ENCODE measurements around the gene ORAI2. TPM values are rescaled to one million over a fixed set of nuclear protein-coding genes. Genes with fewer than 3 reads are reported as not detected.
A peak's percentile ranks its signal among the peaks of the same experiment; 100 is the strongest.

ORAI2 gene
- total RNA-seq, 1 donor from 2014 or later = 29.7 TPM

DNA sequence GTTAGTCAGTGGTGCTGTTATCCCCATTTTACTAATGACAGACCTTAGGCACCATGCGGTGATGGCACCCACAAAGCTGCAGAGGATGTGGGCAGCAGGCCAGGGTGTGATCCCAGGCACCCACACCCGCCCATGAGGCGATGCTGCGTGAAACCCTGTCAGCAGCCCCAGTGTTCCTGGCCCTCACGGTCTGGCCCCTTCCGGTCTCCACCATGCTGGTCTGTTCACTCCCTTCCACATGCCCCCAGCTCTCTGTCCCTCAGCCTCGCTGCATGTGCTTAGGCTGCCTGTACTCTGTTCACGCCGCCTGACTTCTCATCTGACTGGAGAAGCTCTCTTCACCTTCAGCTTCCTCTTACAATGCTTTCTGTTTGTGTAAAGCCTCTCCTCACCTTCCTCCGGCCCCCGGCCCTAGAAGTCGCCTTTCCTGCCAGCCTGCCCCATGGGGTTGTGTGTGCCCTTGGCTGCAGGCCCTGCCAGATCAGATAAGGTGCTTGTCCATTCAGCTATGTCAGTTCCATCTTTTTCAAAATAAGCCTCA is 17.6 kb upstream of the ORAI2 start:
- Histone ChIP-seq H3K9me3 (no peaks in the 10 kb centered on the region), H3K27ac (peak overlapping the region; percentile 72), H3K36me3 (peaks cover 92% of the 10 kb centered on the region), H3K4me1 (peaks cover 7% of the 10 kb centered on the region), H3K4me3 (no peak overlapping the region), H3K27me3 (ENCODE audit: low read depth) (no peaks in the 10 kb centered on the region)
- TF ChIP-seq, protein P1, sequence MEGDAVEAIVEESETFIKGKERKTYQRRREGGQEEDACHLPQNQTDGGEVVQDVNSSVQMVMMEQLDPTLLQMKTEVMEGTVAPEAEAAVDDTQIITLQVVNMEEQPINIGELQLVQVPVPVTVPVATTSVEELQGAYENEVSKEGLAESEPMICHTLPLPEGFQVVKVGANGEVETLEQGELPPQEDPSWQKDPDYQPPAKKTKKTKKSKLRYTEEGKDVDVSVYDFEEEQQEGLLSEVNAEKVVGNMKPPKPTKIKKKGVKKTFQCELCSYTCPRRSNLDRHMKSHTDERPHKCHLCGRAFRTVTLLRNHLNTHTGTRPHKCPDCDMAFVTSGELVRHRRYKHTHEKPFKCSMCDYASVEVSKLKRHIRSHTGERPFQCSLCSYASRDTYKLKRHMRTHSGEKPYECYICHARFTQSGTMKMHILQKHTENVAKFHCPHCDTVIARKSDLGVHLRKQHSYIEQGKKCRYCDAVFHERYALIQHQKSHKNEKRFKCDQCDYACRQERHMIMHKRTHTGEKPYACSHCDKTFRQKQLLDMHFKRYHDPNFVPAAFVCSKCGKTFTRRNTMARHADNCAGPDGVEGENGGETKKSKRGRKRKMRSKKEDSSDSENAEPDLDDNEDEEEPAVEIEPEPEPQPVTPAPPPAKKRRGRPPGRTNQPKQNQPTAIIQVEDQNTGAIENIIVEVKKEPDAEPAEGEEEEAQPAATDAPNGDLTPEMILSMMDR (IDR thresholded peaks at IDR 0.05) = no peak
- intact Hi-C loops (cut with DNase I) = no loop called here
- DNase-seq (peak; percentile 55), ATAC-seq (peak; percentile 55 to 66)

DNA sequence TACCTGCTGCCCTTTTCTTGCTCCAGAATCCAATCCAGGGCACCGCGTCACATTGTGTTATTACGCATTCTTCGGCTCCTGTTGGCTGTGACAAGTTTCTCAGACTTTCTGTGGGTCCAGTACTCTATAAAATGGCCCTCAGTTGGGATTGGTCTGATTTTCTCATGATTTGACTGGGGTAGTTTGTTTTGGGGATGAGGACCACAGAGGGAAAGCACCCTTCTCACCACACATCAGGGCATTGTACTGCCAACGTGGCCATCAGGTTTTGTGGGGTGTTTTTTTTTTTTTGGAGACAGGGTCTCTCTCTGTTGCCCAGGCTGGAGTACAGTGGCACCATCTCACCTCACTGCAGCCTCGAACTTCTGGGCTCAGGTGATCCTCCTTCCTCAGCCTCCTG is 17.0 kb upstream of the ORAI2 start:
- H3K9me3 ChIP-seq = no peaks in the 10 kb centered on the region
- TF ChIP-seq, protein P1 (IDR thresholded peaks at IDR 0.05) = no peak
- intact Hi-C loops (cut with DNase I) = no loop called here
- no peak for DNase-seq
- no peak for ATAC-seq
- peak overlapping the region; percentile 72 for H3K27ac ChIP-seq
- H3K36me3 ChIP-seq = peaks cover 92% of the 10 kb centered on the region
- peaks cover 7% of the 10 kb centered on the region for H3K4me1 ChIP-seq
- H3K27me3 ChIP-seq (ENCODE audit: low read depth) = no peaks in the 10 kb centered on the region
- no peak overlapping the region for H3K4me3 ChIP-seq

GRCh38 chr7:102417105-102417504 is 16.3 kb upstream of the ORAI2 start:
- Histone ChIP-seq H3K4me3 (no peak overlapping the region), H3K4me1 (peaks cover 7% of the 10 kb centered on the region), H3K27ac (no peak overlapping the region), H3K36me3 (peaks cover 92% of the 10 kb centered on the region), H3K27me3 (ENCODE audit: low read depth) (no peaks in the 10 kb centered on the region), H3K9me3 (no peaks in the 10 kb centered on the region)
- intact Hi-C loops (cut with DNase I) = no loop called here
- TF ChIP-seq, protein P1 (IDR thresholded peaks at IDR 0.05) = no peak
- DNase-seq (no peak), ATAC-seq (peak in 1 of 2 donors; percentile 15)

GRCh38 chr7:102418592-102418991 is 14.8 kb upstream of the ORAI2 start:
- DNase-seq = no peak
- Histone ChIP-seq H3K27me3 (ENCODE audit: low read depth) (no peaks in the 10 kb centered on the region), H3K27ac (no peak overlapping the region), H3K9me3 (no peaks in the 10 kb centered on the region), H3K36me3 (peaks cover 87% of the 10 kb centered on the region), H3K4me3 (no peak overlapping the region), H3K4me1 (peaks cover 7% of the 10 kb centered on the region)
- no peak for ATAC-seq
- intact Hi-C loops (cut with DNase I) = no loop called here
- TF ChIP-seq, protein P1 (IDR thresholded peaks at IDR 0.05) = no peak

GRCh38 chr7:102421706-102422240 is 11.6 kb upstream of the ORAI2 start:
- intact Hi-C loops (cut with DNase I) = no loop called here
- TF ChIP-seq, protein P1 (IDR thresholded peaks at IDR 0.05) = no peak
- H3K4me3 ChIP-seq = no peak overlapping the region
- H3K27me3 ChIP-seq (ENCODE audit: low read depth) = no peaks in the 10 kb centered on the region
- DNase-seq (no peak), ATAC-seq (no peak)
- peaks cover 8% of the 10 kb centered on the region for H3K4me1 ChIP-seq
- peaks cover 76% of the 10 kb centered on the region for H3K36me3 ChIP-seq
- H3K9me3 ChIP-seq = no peaks in the 10 kb centered on the region
- H3K27ac ChIP-seq = no peak overlapping the region

Data from lower lobe of right lung (tissue), 2 donors.